ENCODE data around the gene ZNF595.
A peak's percentile ranks its signal among the peaks of the same experiment; 100 is the strongest.
"Not testable (repeated sequence)": the region's sequence is repeated elsewhere in the genome, so short reads cannot be mapped to it uniquely, and the experiment has no call there.

Gene ZNF595

DNA sequence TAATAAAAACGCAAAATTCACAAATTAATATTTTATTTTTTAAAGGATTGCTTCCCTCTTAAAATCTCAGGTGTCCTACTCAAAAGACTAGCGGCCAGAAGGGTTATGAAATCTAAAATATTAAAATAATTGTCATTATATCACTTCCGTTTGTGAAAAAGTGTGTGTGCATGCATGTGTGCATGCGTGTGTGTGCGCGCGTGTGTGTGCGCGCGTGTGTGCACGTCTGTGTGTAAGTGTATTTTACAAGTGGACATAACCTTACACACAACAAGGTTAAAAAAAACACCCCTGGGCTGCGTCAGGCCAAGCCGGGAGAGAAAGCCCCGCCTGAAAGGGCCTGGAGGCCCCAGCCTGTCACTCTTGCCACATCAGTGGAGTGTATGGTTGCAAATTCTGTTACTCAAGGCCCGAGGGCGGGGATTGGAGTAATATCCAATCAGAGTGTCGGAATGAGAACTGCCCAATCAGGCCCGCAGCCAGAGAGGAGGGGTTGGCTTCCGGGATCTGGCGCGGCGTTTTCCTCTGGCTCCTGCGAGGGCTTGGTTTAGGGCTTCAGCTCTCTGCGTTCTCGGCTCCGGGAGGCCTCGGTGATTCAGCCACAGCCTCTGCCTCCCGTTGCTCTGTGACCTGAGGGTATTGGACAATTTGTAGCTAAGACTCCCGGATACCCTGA is at the start of gene ZNF595:
Gene ZNF595, plus strand, starts transcription at position 518 of the 676 bp plus-strand sequence. CDS start 168 bp downstream, outside the sequence.
- H3K27me3 Mint-ChIP-seq; H3K36me3 Mint-ChIP-seq (ENCODE audit: low read depth); intact Hi-C loops (cut with micrococcal nuclease); H3K27ac Mint-ChIP-seq; H3K4me1 Mint-ChIP-seq (ENCODE audit: low read depth); H3K9me3 Mint-ChIP-seq: not testable (repeated sequence)
- peak within 1 kb of the TSS; percentile 32 for H3K4me3 Mint-ChIP-seq

DNA sequence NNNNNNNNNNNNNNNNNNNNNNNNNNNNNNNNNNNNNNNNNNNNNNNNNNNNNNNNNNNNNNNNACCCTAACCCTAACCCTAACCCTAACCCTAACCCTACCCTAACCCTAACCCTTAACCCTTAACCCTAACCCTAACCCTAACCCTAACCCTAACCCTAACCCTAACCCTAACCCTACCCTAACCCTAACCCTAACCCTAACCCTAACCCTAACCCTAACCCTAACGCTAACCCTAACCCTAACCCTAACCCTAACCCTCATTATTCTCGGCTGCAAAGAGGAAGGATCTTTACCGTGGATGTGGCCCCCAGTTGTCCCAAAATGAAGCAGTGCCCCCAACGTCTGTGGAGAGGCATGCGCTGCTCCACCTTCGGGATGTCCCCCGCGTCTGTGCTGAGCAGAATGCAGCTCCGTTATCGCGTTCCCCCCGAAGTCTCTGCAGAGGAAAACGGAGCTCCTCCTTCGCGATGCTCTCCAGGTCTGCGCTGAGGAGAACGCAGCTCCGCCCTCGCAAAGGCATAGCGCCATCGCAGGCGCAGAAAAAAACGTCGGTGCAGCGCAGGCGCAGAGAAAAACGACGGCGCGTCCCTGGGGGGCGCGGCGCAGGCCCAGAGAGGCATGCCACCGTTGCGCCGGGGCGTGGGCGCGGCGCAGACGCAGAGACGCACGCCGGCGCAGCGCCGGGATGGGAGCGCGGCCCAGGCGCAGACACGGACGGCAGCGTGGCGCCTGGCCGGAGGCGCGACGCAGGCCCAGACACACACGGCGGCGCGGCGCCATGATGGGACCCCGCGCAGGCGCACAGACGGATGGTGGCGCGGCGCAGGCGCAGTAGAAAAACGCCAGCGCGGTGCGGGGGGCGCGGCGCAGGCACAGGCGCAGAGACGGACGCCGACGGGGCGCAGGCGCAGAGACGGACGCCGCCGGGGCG is 42.9 kb upstream of the ZNF595 start:
- H3K36me3 Mint-ChIP-seq (ENCODE audit: low read depth); H3K4me1 Mint-ChIP-seq (ENCODE audit: low read depth); H3K27ac Mint-ChIP-seq; H3K4me3 Mint-ChIP-seq; H3K9me3 Mint-ChIP-seq; intact Hi-C loops (cut with micrococcal nuclease); H3K27me3 Mint-ChIP-seq: not testable (repeated sequence)

DNA sequence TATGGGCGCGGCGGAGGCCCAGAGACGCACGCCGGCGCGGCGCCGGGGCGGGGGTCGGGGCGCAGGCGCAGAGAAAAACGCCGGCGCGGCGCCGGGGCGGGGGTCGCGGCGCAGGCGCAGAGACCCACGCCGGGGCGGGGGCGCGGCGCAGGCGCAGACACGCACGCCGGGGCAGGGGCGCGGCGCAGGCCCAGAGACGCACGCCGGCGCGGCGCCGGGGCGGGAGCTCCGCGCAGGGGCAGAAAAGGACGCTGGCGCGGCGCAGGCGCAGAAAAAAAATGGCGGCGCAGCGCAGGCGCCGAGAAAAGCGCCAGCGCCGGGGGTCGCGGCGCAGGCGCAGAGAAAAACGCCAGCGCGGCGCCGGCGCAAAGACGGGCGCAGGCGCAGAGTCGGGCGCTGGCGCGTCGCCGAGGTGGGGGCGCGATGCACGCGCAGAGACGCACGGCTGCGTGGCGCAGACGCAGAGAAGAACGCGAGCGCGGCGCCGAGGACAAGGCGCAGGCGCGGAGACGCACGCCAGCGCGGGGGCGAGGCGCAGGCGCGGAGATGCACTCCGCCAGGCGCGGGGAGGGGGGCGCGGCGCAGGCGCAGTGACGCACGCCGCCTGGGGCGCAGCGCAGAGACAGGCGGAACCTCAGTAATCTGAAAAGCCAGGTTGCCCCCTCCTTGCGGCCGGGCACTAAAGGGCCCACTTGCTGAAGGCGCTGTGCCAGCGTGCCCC is 41.9 kb upstream of the ZNF595 start:
- H3K4me3 Mint-ChIP-seq; H3K36me3 Mint-ChIP-seq (ENCODE audit: low read depth); intact Hi-C loops (cut with micrococcal nuclease); H3K27me3 Mint-ChIP-seq; H3K9me3 Mint-ChIP-seq; H3K27ac Mint-ChIP-seq; H3K4me1 Mint-ChIP-seq (ENCODE audit: low read depth): not testable (repeated sequence)

DNA sequence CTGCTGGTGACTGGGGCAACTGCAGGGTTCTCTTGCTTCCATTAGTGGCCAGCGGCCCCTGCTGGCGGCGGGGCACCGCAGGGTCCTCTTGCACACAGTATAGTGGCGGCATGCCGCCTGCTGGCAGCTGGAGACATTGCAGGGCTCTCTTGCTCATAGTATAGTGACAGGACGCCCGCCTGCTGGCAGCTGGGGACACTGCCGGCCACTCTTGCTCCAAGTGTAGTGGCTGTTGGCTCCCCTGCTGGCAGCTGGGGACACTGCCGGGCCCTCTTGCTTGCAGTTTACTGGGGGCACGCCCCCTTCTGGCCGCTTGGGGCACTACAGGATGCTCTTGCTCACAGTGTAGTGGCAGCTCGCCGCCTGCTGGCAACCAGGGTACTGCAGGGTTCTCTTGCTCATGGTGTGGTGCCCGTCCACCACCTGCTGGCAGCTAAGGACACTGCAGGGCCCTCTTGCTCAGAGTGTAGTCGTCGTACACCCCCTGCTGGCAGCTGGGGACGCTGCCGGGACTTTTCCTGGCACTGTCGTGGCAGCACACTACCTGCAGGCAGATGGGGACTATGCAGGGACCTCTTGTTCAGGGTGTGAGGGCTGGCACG is 41.2 kb upstream of the ZNF595 start:
- H3K27me3 Mint-ChIP-seq; H3K36me3 Mint-ChIP-seq (ENCODE audit: low read depth); H3K4me1 Mint-ChIP-seq (ENCODE audit: low read depth); H3K4me3 Mint-ChIP-seq; H3K9me3 Mint-ChIP-seq; H3K27ac Mint-ChIP-seq; intact Hi-C loops (cut with micrococcal nuclease): not testable (repeated sequence)

DNA sequence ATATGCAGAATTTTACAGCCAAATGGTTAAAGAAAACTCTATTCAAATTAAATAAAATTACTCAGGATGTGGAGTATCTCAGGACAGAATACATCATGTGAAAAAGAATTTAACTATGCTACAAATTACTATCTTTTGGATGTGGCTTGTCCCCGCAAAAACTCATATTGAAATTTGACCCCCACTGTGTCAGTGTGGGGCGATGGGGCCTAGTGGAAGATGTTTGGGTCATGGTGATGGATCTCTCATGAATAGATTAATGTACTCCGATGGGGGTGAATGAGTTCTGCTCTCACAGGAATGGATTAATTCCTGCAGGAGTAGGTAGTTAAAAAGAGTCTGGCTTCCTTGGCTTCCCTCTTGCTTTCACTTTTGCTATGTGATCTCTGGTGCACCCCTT is 35.0 kb upstream of the ZNF595 start:
- H3K4me1 Mint-ChIP-seq (ENCODE audit: low read depth); H3K4me3 Mint-ChIP-seq; H3K27me3 Mint-ChIP-seq; intact Hi-C loops (cut with micrococcal nuclease); H3K27ac Mint-ChIP-seq; H3K36me3 Mint-ChIP-seq (ENCODE audit: low read depth); H3K9me3 Mint-ChIP-seq: not testable (repeated sequence)

DNA sequence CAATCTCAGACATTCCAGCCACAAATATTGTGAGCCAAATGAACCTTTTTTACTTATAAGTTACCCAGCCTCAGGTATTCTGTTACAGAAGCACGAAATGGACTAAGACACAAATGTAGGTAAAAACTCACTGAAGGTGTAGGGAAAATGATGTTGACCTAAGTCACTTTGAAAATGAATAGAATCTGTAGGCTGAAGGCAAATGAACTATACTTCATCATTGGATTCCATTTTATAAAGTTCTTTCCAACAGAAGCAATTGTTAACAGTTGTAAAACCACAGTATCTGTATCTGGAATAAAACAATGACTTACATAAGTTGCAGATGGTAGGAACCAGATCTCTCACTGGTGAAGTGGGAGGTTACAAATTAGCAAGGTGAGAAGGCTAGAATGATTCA is 34.5 kb upstream of the ZNF595 start:
- H3K36me3 Mint-ChIP-seq (ENCODE audit: low read depth); intact Hi-C loops (cut with micrococcal nuclease); H3K27ac Mint-ChIP-seq; H3K4me1 Mint-ChIP-seq (ENCODE audit: low read depth); H3K9me3 Mint-ChIP-seq; H3K4me3 Mint-ChIP-seq; H3K27me3 Mint-ChIP-seq: not testable (repeated sequence)

DNA sequence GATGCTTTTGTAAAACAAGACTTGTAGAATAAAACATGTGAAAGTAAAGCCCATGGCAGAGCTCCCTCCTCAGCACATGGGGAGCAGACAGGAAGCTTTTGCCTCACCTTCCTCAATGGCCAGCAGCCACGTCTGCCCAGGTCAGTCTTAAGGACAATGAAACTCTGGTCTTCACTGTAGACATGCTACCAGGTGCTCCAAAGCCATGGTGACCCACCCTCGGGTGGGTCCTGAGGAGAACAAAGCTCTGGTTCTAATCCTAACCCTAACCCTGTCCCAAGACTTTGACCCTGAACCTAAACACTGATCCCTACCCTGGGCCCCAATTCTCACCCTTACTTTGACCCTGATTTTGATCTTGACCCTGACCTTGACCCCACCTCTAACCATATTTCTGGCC is 30.2 kb upstream of the ZNF595 start:
- intact Hi-C loops (cut with micrococcal nuclease); H3K9me3 Mint-ChIP-seq; H3K36me3 Mint-ChIP-seq (ENCODE audit: low read depth); H3K4me3 Mint-ChIP-seq; H3K27me3 Mint-ChIP-seq; H3K4me1 Mint-ChIP-seq (ENCODE audit: low read depth); H3K27ac Mint-ChIP-seq: not testable (repeated sequence)

DNA sequence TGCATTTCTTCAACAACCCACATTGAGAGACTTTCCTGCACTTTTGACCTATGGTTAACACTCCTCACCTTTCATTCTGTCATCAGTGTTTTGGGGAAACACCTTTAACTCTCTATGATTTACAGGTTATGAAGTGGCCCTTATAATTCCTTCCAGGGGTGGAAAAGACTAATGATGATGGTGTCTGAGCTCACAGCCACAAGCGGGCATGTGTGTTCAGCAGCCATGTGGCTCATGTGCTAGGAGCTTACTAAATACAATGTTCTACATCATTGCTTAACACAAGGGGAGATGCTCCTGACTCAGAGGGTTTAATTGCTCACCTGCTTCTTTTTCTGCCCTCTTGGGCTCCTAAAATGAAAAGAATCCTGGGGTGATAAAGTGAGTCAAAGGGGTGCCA is 28.8 kb upstream of the ZNF595 start:
- H3K27ac Mint-ChIP-seq; H3K27me3 Mint-ChIP-seq; intact Hi-C loops (cut with micrococcal nuclease); H3K4me3 Mint-ChIP-seq; H3K4me1 Mint-ChIP-seq (ENCODE audit: low read depth); H3K36me3 Mint-ChIP-seq (ENCODE audit: low read depth); H3K9me3 Mint-ChIP-seq: not testable (repeated sequence)

DNA sequence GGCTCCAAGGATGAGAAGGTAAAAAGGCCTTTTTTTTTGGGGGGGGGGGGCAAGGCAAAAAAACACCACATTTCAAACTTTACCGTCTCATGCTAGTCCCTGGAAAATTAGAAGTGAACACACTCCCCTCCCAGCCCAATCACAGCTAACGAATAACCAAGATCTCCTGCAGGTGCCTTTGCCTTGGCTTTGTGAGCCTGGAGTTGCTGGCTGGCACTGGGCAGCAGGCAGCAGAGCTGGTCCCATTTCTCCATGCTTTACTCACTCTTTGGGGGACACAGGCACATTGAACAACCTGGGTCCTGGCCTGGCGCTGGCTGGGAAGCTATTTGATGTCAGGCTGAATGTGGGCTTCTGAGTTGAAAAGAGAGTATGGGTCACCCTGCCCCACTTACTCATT is 25.6 kb upstream of the ZNF595 start:
- H3K27ac Mint-ChIP-seq; intact Hi-C loops (cut with micrococcal nuclease); H3K36me3 Mint-ChIP-seq (ENCODE audit: low read depth); H3K4me1 Mint-ChIP-seq (ENCODE audit: low read depth); H3K4me3 Mint-ChIP-seq; H3K27me3 Mint-ChIP-seq; H3K9me3 Mint-ChIP-seq: not testable (repeated sequence)

DNA sequence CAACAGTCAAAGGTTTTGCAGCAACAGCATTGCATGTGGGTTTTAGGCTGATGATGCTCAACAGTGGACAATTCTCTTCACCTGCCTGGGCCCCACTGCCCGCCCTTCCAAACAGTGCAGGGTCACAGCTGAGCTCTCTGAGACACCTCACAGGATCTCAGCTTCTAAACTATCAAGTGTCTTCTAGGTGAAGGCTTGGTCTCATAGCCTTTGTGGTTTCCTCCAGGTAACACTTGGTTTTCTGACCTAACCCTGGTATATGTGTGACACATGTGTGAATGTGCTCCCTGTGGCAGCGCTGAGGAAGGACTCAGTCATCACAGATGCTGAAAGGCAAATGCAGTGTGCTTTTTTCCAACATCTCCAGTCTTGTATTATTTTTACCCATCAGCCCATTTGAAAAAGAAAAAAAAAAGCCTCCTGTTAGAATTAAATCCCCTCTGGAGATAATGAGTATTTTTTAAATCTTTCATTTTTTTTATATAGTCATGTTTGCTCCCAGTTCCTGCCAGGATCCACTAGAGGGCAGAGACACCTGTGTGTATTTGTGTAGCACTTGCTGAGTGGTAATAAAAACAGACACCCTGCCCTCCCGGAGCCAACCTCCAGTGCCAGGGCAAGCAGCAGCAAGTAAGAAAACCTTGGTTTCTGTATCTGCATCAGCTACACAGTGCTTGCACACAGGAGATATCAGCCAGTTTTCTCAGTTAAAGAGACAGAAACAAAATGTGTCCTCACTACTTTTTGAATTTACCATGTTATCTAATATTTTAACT is 24.2 kb upstream of the ZNF595 start:
- H3K36me3 Mint-ChIP-seq (ENCODE audit: low read depth); intact Hi-C loops (cut with micrococcal nuclease); H3K4me3 Mint-ChIP-seq; H3K27me3 Mint-ChIP-seq; H3K27ac Mint-ChIP-seq; H3K9me3 Mint-ChIP-seq; H3K4me1 Mint-ChIP-seq (ENCODE audit: low read depth): not testable (repeated sequence)

DNA sequence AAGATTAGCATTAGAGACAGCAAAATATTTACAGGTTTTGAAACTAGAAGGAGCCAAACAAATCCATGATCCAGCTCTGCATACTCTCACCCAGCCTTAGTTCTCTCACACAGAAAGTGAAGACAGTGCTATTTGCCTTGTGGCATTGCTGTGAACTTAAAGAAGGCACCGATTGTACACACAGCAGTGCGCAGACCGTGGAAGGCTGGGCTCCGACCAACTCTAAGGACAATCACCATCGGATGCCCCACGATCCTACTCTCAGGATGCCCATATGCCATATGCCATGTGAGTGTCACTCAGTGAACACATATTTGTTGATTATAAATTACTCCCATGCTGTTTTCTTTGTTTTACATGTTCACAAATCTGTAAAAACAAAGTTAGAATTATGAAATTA is 19.8 kb upstream of the ZNF595 start:
- H3K9me3 Mint-ChIP-seq; H3K4me1 Mint-ChIP-seq (ENCODE audit: low read depth); H3K4me3 Mint-ChIP-seq; H3K36me3 Mint-ChIP-seq (ENCODE audit: low read depth); intact Hi-C loops (cut with micrococcal nuclease); H3K27ac Mint-ChIP-seq; H3K27me3 Mint-ChIP-seq: not testable (repeated sequence)

DNA sequence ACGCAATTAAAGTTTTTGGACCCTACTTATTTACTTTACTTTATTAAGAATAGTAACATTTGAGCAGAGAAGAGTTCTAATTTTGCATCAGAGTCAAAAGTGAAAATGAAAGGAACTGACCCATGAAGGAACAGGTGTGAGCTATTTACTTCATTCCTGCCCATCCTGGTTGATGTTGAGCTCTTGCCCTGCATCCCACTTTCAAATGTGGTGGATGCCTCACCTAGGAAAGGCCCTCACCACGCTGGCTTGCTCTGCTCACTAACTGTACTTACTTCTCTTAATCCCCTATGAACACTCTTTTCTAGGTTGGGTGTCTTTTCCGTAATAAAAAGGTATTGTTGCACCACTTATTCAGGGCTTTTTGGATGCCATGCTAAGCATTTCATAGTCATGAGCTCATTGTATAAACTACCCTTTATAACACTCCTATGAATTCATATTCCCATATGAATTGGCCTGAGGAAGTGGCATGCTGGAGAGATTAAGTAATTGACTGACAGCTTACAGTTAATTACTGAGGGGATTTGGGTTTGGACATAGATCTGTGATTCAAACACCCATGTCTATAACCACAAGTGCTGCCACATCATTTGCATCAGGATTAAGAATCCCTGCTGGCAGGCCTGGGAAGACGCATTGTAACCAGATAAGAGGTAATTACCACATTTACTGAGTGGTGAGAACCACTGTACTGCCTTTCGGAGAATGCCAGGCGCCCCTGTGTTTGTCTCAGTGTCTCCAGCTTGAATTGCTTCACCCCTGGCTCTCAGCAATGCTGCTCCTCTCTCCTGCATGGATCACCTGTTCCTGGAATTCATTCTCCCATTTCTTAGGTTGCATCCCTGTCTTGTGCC is 16.3 kb upstream of the ZNF595 start:
- H3K27me3 Mint-ChIP-seq; H3K4me3 Mint-ChIP-seq; H3K36me3 Mint-ChIP-seq (ENCODE audit: low read depth); H3K27ac Mint-ChIP-seq; H3K4me1 Mint-ChIP-seq (ENCODE audit: low read depth); intact Hi-C loops (cut with micrococcal nuclease); H3K9me3 Mint-ChIP-seq: not testable (repeated sequence)

DNA sequence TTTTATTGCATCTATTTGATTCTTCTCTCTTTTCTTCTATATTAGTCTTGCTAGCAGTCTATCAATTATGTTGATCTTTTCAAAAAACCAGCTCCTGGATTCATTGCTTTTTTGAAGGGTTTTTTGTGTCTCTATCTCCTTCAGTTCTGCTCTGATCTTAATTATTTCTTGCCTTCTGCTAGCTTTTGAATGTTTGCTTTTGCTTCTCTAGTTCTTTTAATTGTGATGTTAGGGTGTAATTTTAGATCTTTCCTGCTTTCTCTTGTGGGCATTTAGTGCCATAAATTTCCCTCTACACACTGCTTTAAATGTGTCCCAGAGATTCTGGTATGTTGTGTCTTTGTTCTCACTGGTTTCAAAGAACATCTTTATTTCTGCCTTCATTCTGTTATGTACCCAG is 14.9 kb upstream of the ZNF595 start:
- intact Hi-C loops (cut with micrococcal nuclease); H3K9me3 Mint-ChIP-seq; H3K36me3 Mint-ChIP-seq (ENCODE audit: low read depth); H3K27me3 Mint-ChIP-seq; H3K4me3 Mint-ChIP-seq; H3K27ac Mint-ChIP-seq; H3K4me1 Mint-ChIP-seq (ENCODE audit: low read depth): not testable (repeated sequence)
